Left colon (tissue), 2 donors: Measurements from ENCODE around the gene RAB40C. TPM values are rescaled to one million over a fixed set of nuclear protein-coding genes. Genes with fewer than 3 reads are reported as not detected.
"Not testable (repeated sequence)": the region's sequence is repeated elsewhere in the genome, so short reads cannot be mapped to it uniquely, and the experiment has no call there.

Experiments
- ATAC-seq: fragments of 200-7000 bp; cut with Tn5 transposase; one replicate; pipeline ENCODE4 v1.9.1; 2020; ENCODE audit warnings: mild to moderate bottlenecking, moderate library complexity
- DNase-seq, 2 donors: peaks; one replicate each; pipeline ENCODE4 v3.0.0-alpha.2; 2020
- intact Hi-C, 2 donors: fragments of 100-400 bp; cut with DNase I in 1 of 2; cut with micrococcal nuclease in 1 of 2; formaldehyde crosslinking; loops; one replicate each; pipeline versions ENCODE4 v1.11.2 to v1.14.0; 2022; cut with DNase I, micrococcal nuclease
- total RNA-seq, 2 donors: library from RNA; stranded (reverse); fragmentation: NEBNext Ultra II Directional; extraction: Animal tissue kit (Norgen Biotek cat#: 25700); gene quantifications; one replicate each; pipeline ENCODE4 v1.2.1, GENCODE V29; 2021
- donor health status: DM: no; HTN: no; CAD: no.
- donor health status: DM: yes; HTN: yes; CAD: no.

Gene RAB40C
- total RNA-seq, 2 donors from 2014 or later = 38.2 to 43.4 TPM

DNA sequence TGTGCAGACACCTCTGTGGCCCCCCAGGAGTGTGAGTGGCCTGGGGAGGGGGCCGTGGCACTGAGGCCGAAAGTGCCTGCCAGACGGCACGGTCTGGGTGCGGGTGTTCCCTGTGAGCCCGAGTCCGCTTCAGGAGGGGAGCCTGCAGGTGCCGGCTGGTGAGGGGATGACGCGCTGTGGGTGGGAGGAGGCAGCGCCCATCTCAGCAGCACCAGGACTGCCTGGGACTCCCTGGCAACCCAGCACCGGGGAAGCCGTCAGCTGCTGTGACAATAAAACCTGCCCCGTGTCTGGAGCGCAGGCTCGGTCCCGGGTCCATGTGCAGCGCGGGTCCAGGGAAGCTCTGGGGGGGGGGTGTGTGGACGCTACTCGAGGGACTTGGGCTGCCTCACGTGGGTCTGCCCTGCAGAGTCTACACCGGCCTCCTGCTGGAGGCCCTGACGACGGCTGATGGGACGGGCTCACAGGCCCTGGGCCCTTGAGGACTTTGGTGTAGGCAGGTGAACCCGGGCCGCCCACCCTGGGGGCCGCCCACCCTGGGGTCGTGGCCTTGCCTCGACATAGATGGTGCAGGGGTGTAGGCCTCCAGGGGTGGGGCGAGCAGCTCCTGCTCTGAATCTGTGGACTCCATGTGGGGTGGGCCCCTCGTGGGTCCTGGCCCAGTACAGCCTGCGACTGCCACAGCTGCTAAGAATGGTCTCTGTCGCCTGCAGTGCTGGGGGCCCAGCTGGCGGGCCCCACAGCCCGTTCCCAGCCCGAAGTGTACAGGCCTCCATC lies 5.9 kb upstream of the RAB40C start:
- intact Hi-C loops = no loop called here
- ATAC-seq = no peak
- no peak for DNase-seq

DNA sequence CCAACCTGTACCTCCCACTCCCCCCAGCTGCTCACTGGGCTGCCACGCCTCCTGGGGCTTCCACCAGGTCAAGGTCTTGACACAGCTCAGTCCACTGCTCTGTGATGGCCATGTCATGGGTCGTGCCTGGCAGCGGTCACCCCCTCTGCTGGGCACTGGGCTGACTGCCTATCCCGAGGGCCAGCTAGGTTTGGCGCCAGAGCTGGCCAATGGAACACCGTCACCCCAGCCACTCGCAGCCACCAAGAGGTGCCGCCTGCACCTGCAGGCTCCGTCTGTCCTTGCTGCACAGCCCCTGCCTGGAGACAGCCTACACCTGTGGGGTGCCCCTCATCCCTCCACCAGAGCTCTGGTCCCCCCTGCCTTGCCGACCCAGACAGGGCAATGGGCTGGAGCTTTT lies 4.5 kb upstream of the RAB40C start:
- intact Hi-C loops = no loop called here
- no peak for DNase-seq
- no peak for ATAC-seq

DNA sequence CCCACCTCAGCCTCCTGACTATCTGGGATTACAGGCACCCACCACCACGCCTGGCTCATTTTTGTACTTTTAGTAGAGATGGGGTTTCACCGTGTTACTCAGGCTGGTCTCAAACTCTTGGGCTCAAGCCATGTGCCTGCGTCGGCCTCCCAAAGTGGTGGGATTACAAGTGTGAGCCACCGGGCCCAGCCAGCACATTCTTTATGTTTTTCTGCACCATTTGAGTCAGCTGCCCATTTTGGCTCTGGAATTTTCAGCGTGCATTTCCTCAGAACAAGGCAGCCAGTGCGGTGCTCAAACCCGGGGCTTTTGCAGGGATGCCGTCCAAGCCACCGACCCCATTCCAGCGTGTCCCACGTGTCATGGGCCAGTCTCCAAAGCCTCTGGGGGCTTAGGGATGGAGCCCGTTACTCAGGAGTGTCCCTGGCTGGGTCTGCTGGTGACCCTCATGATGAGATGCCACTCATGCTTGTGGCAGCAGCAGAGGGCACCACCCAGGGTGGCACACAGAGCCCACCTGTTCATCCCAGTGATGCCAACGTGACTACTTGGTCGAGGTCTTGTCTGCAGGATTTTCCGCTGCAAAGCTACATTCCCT lies 3.7 kb upstream of the RAB40C start:
- intact Hi-C loops = no loop called here
- no peak for DNase-seq
- ATAC-seq = no peak

DNA sequence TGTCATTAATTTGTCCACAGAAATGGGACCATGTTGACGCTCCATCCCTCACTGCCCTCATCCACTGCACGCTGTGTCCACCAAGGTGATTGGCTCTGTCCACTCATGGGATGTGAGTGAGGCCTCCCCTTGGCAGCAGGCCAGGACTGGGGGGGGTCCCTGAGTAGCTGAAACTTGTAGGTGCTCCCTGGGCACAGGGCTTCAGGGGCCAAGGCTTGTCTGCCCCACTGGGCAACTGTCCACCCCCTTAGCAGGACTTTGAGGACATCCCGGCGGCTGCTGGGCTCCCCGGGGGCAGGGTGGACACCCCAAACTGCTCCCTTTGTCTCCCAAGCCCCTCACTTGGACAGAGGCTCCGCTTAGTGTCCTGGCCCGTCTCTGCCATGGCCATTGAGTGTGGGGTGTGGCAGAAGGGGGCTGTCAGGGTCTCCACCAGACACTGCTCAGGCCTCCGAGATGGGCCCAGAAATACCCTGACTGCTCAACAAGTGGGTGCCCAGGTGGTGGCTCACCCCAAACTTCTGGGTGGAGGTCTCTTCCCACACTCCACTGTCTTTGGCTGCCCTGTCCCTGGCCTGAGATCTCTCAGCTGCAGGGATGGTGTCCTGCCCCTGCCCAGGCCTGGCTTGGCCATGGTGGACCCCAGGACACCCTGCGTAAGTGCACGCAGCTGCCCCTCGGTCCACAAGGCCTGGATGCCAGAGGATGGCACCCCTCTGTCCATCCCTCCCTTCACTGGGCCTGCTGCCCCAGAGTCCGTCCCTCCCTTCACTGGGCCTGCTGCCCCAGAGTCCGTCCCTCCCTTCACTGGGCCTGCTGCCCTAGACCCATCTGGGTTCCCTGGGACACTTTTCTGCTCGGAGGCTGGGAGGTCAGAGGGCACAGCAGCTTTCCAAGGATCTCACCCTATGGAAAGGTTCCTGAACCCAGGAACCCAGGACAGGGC lies 2.9 kb upstream of the RAB40C start:
- no peak for DNase-seq
- intact Hi-C loops = no loop called here
- no peak for ATAC-seq

DNA sequence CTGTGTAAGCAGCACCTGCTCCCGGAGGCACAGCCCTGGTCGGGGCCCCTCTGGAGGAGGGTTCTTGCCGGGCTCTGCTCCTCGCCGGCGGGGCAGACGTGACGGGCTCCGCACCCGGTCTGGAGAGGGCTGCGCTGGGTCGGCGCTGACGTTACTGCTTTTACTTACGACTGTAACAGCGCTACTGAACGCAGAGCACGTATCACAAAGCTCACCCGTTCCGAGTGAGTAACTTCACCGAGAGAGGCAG lies 1.3 kb upstream of the RAB40C start:
- DNase-seq (peak in 1 of 2 donors; percentile 68), ATAC-seq (no peak)
- intact Hi-C loops = no loop called here

DNA sequence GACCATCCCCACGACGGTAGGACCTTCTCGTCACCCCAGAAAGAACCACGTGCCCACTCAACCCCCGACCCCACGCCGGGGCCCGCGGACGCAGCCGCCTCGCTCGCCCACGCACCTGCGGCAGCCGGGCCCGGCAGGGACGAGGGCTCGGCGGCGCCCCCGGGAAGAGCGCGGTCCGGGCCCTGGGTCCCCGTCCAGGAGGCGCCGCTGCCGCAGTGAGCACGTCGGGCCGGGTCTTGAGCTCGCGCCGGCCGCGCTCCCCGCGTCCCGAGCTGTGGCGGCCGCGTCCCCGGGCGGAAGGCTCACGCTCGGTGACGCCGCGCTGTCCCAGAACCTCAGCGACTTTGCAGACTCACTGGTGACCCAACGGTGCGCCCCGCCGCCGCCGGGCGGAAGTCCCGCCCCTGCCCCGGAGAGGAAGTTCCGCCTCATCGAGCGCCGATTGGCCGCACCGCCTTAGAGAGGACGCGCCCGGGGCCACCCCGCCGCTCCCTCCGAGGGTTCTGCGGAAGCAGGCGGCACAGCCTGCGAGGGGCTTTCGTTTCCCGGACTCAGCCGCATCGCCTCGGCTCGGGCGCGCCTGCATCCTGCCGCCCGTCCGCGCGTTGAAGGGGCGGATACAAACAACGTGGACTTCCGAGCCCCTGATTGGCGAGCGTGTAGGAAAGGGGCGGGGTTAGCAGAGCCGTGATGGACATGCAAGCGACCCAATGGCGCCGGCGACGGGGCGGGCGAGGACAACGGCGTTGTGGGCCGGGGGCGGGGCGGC lies 793 bp upstream of the RAB40C start:
- ATAC-seq = peak; percentile 68
- intact Hi-C loops = no loop called here
- peak; percentile 96 to 98 for DNase-seq

DNA sequence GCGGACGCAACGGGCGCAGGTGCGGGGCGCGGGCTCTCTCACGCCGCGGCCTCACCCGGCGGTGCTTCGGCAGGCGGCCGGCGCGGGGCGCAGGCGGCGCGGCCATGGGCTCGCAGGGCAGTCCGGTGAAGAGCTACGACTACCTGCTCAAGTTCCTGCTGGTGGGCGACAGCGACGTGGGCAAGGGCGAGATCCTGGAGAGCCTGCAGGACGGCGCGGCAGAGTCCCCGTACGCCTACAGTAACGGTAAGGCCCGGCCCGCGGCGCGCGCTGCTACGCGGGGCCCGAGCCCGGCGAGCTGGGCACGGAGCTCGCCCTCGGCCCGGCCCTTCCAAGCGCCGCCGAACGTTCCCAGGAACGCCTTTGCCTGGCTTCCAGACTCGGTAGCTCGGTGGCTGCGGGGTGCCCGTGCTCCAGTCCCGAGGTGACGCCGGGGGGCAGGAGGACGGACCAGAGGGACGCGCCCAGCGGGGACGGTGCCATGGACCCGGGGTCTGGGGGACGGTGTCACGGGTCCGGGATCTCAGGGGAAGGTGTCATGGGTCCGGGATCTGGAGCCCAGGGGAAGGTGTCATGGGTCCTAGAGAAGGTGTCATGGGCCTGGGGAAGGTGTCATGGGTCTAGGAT lies 435 bp downstream of the RAB40C start:
- intact Hi-C loops = no loop called here
- DNase-seq (peak in 1 of 2 donors; percentile 64), ATAC-seq (peak; percentile 1)

DNA sequence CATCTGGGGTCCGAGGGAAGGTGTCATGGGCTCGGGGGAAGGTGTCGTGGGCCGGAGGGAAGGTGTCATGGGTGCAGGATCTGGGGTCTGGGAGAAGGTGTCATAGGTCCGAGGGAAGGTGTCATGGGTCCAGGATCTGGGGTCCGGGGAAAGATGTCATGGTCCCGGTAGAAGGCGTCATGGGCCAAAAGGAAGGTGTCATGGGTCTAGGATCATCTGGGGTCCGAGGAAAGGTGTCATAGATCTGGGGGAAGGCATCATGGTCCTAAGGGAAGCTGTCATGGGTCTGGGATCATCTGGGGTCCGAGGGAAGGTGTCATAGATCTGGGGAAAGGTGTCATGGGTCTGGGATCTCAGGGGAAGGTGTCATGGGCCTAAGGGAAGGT lies 942 bp downstream of the RAB40C start:
- ATAC-seq (no peak), DNase-seq (no peak)
- intact Hi-C loops = no loop called here

DNA sequence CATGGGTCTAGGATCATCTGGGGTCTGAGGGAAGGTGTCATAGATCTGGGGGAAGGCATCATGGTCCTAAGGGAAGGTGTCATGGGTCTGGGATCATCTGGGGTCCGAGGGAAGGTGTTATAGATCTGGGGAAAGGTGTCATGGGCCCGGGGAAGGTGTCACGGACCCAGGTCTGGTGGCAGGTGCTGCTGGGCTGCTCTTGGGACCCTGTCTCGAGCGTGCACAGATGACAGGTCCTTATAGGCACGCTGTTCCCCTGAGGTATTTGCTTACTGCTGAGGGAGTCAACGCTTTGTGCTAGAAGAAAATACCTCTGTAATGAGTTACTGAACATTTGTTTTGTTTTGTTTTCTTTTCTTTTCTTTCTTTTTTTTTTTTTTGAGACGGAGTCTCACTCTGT lies 1.4 kb downstream of the RAB40C start:
- ATAC-seq (no peak), DNase-seq (no peak)
- intact Hi-C loops = no loop called here

DNA sequence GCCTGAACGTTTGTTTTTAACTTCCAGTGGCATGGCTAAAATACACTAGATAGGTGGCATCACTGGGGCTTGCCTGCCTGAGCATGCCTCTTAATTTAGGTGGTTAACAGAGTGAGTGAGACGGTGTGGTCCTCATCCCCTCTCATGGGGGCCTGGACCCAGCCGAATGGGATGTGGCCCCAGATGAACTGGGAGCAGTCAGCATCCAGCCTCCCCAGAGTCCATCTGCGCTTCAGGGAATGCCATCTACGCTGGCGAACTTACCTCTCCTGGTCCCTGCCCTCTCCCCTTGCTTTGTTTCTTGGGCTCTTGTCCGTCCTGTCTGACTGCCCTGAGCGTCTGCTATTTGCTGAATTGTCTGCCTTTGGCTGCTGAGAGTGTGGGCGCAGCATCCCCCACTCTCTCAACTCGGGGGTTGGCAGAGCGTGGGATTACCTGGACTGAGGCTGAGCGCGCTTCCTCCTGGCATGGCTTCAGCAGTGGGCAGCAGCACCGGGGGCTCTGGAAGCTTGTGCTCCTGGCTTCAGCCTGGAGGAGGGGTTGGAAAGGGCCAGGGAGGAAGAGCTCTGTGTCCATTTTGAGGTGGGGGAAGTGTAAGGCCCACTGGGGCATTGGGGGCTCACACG lies 2.1 kb downstream of the RAB40C start:
- ATAC-seq = no peak
- no peak for DNase-seq
- intact Hi-C loops = no loop called here

DNA sequence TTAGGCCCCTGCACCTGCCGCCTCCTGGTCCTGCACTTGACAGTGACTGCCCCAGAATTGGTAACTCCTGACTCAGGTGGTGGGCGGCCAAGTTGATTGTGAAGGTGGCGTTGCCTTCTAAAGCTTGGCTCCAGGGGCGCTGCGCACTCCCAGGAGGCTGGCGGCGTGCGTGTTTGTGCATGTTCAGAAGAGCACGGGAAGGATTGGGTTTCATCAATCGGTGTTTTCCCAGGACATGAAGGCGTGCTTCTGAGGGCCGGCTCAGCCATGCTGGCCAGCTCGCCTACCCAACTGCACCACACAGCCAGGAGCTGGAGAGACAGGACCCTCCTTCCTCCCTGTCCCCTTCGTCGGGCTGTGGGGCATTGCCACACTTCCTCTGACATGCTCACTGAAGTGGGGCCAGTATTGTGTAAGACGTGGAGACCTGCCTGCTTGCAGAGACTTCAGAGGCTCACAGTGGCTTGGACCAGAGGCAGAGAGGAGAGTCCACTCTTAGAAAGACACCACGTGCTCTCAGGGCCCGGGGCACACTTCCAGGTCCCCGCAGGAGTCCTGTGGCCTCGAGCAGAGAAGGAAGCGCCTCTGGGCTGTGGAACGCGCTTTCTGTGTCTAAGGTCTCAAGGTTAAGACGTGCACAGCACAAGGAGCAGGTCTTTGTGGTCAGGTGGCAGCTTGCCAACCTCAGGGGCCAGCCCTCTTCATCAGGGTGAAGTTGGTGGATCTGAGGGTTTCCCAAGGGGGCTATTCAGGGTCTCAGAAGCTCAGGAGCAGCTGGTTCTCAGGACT lies 2.8 kb downstream of the RAB40C start:
- intact Hi-C loops = no loop called here
- DNase-seq (peak; percentile 61 to 64), ATAC-seq (peak; percentile 18)

DNA sequence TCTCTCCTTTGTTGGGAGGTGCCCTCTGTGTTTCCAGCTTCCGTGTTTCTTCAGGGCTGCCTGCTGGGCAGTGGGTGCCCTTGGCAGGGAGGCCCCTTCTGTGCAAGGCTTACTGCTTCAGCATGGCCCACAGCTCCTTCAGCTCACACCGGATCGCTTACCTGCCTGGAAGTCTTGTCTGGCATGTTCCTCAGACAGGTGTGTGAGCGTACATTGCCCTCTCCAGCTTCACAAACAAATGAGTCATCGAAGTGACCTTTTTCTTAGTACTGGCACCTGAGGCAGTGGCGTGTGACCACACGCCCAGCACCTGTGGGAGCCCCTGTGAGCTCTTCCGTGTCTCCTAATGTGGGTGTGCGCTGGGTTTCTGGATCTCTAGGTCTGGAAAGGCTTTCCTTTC lies 3.5 kb downstream of the RAB40C start:
- DNase-seq (peak; percentile 59 to 78), ATAC-seq (peak; percentile 57)
- intact Hi-C loops = no loop called here

DNA sequence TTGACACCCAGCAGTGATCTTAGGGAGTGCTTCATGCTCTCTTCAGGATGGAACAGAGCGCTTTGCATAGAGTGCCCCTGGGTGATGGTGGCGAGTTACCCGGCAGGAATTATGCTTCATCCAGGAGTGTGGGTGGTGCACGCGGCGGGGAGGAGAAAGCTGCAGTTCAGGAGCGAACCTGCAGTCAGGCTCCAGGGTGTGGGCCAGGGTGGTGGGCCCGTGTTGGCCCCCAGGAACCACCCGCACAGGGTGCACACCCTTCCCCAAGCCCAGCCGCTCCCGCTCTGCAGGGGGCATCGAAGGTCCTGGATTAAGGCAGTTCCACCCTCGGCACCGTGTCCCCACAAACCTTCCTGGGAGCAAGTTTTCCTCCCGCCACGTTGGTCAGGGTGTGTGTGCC lies 3.9 kb downstream of the RAB40C start:
- no peak for DNase-seq
- intact Hi-C loops = no loop called here

DNA sequence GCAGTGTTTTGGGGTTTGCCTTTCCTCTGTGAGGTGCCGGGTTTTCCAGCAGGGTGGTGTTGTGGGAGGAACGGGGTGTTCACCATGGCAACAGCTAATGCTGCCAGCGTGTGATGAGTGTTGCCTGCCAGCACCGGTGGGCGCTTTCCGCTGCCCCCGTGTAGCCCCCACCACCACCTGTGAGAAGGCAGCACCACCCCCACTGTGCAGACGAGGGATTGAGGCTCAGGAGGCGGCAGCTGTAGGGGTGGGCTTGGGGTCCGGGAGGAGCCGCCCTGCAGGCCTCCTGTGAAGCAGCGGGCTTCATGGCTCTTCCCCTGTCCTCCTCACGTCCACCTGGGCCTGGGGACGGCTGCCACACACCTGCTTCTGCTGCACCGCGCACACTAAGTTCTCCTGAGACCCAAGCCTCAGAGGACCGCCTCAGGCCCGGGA lies 5.2 kb downstream of the RAB40C start:
- ATAC-seq (no peak), DNase-seq (no peak)
- intact Hi-C loops = no loop called here

More for the DNA sequence above, 3.9 kb downstream of the RAB40C start:
- peak; percentile 1 for ATAC-seq

DNA sequence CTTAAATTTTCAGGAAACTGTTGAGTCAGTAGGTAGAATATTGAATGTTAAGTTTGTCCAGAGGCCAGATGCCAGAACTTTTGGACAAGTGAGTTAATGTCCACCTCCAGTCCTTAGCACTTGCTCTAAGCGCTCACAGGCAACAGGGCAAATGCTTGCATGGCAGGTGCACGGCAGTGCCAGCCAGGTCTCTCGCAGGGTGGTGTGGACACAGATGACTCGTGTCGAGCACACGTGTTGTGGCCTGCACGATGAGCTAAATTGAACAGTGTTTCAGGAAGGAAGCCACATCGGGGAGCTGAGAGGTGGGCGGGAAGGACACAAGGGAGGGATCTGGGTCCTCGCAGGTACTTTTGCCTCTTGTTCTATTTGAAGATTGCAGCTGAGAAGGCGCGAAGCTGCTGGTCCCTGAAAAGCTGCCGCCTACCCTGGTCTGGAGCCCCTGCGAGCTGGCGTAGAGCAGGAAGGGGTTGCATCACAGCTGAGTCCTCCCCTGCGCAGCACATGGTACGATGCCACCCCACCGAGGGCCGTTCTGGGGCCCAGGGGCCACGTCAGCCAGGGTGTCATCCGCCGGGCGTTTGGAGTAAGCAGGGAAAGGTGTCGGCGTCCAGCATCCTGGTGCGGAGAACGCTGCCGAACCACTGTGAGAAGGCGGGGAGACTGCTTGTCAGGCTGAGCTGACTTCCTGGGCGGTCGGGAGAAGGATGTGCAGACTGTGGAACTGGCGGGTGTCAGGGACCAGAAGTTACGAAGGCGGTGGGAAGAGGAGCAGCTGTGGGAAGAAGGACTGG lies 6.3 kb downstream of the RAB40C start:
- intact Hi-C loops = no loop called here
- ATAC-seq (no peak), DNase-seq (no peak)

DNA sequence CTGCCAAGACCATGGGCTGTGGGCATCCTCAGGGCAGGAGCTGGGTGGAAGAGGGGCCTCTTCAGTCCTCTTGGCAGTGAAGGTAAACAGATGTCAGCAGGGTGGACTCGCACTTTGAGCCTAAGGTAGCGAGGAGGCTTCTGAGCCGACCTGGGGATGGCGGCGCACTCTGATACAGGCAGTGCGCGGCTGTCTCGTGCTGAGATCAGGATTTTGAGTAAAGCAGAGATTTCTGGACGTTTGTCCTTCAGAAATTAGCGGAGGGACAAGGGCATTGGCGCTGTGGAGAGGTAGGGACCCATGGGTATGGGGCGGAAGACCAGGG lies 6.8 kb downstream of the RAB40C start:
- intact Hi-C loops = no loop called here
- ATAC-seq (no peak), DNase-seq (no peak)

DNA sequence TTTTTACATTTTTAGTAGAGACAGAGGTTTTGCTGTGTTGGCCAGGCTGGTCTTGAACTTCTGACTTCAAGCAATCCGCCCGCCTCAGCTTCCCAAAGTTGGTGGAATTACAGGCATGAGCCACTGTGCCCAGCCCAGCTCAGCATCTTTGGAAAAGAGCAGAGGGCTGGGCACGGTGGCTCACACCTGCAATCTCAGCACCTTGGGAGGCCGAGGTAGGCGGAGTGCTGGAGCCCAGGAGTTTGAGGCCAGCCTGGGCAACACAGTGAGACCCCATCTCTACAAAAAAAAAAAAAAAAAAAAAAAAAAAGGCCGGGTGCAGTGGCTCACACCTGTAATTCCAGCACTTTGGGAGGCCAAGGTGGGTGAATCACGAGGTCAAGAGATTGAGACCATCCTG lies 7.8 kb downstream of the RAB40C start:
- intact Hi-C loops, ATAC-seq, DNase-seq: not testable (repeated sequence)
